ENCODE results near the gene RPL19. TPM values are rescaled to one million over a fixed set of nuclear protein-coding genes. Genes with fewer than 3 reads are reported as not detected.

Gene RPL19
- total and polyA plus RNA-seq, 2 experiments from 2014 or later = 1,594 to 2,627 TPM

DNA sequence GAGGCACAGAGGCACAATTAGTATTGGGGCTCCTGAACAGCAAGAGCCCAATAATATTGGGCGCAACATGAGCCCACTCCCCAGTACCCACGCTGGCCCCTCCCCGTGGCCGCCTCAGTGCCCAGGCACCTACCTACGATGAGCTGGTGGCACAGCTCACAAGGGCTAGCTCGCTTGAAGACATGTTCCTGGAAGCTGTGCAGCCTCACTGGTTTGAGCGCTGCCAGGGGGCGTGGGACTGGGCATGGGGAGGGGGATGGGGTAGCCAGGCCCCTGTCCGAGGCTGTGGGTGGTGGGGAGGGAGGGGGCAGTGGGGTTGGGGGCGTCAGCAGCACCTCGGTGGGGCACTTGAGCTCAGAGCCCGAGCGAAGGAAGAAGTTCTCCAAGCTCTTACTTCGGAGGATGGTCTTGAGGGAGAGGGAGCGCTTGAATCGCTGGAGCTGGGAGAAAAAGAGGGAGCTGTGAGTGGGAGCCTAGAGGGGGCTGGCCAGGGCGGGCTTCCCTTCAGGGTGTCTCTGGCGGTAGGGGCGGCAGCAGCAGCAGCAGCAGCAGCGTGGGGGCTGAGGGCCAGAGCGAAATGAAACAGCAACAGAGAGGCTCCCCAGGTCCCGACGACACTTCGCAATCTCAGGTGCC lies 17.8 kb downstream of the RPL19 start (continued):
- TF ChIP-seq ZNF462 (CRISPR knock-in tag; IDR thresholded peaks at IDR 0.05) (no peak), ETS1 (IDR thresholded peaks at IDR 0.05) (no peak), CREB1 (CRISPR knock-in tag; IDR thresholded peaks at IDR 0.05; ENCODE audit: low read depth) (no peak), EZH2phosphoT487 (IDR thresholded peaks at IDR 0.05; ENCODE audit: unreplicated experiment) (no peak), POLR2AphosphoS5 (IDR thresholded peaks at IDR 0.05; ENCODE audit: low read depth) (no peak), ZNF331 (CRISPR knock-in tag; IDR thresholded peaks at IDR 0.05; ENCODE audit: low read depth) (no peak), ZNF114 (CRISPR knock-in tag; IDR thresholded peaks at IDR 0.05) (no peak), STAT1 (IDR thresholded peaks at IDR 0.05; ENCODE audit: unreplicated experiment) (no peak)
- TF ChIP-seq, protein P1, sequence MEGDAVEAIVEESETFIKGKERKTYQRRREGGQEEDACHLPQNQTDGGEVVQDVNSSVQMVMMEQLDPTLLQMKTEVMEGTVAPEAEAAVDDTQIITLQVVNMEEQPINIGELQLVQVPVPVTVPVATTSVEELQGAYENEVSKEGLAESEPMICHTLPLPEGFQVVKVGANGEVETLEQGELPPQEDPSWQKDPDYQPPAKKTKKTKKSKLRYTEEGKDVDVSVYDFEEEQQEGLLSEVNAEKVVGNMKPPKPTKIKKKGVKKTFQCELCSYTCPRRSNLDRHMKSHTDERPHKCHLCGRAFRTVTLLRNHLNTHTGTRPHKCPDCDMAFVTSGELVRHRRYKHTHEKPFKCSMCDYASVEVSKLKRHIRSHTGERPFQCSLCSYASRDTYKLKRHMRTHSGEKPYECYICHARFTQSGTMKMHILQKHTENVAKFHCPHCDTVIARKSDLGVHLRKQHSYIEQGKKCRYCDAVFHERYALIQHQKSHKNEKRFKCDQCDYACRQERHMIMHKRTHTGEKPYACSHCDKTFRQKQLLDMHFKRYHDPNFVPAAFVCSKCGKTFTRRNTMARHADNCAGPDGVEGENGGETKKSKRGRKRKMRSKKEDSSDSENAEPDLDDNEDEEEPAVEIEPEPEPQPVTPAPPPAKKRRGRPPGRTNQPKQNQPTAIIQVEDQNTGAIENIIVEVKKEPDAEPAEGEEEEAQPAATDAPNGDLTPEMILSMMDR (conservative IDR thresholded peaks at IDR 0.05; ENCODE audit: low read depth in 2 of 2) = no peak
